KBM-7 (cell line): ENCODE results near the gene EHBP1.
"Not testable (repeated sequence)": the region's sequence is repeated elsewhere in the genome, so short reads cannot be mapped to it uniquely, and the experiment has no call there.

Experiments used
- DNase-seq: peaks from one replicate; pipeline ENCODE4 v3.0.0-alpha.2; 2015
- in situ Hi-C: fragments of 300-500 bp; cut with MboI; formaldehyde crosslinking; loops from 2 replicates; pipeline ENCODE4 v1.14.3; 2020; ENCODE audit warnings: low sequenced_read_pairs, low pct_unique_long_range_greater_than_20kb, mixed read lengths

EHBP1 gene

GRCh38 chr2:62692225-62692624, 13.3 kb upstream of the EHBP1 start:
- in situ Hi-C loops = no loop called here
- no peak for DNase-seq

GRCh38 chr2:62698653-62699052, 6.9 kb upstream of the EHBP1 start:
- DNase-seq = no peak
- in situ Hi-C loops = no loop called here

GRCh38 chr2:62704654-62705006, 883 bp upstream of the EHBP1 start:
- no peak for DNase-seq

GRCh38 chr2:62705859-62706720, 577 bp downstream of the EHBP1 start:
- peak; percentile 50 for DNase-seq
- in situ Hi-C loops = no loop called here

More at GRCh38 chr2:62704654-62705006, 883 bp upstream of the EHBP1 start:
- in situ Hi-C loops = no loop called here

- in situ Hi-C loops = no loop called here
- no peak for DNase-seq
These were observed 1.4 kb downstream of the EHBP1 start for GRCh38 chr2:62706721-62707521.

- DNase-seq = no peak
- in situ Hi-C loops = no loop called here
These were observed 3.2 kb downstream of the EHBP1 start for GRCh38 chr2:62708751-62709150.

GRCh38 chr2:62711832-62712494, 6.5 kb downstream of the EHBP1 start:
- DNase-seq = no peak
- in situ Hi-C loops = no loop called here

- in situ Hi-C loops, DNase-seq: not testable (repeated sequence)
These were observed 7.7 kb downstream of the EHBP1 start for GRCh38 chr2:62713196-62713595.

- in situ Hi-C loops = no loop called here
- DNase-seq = no peak
These were observed 8.3 kb downstream of the EHBP1 start for GRCh38 chr2:62713837-62714236.

- DNase-seq = no peak
- in situ Hi-C loops = no loop called here
These were observed 11.3 kb downstream of the EHBP1 start for GRCh38 chr2:62716768-62717167.

- DNase-seq = no peak
- in situ Hi-C loops = no loop called here
These were observed 12.1 kb downstream of the EHBP1 start for GRCh38 chr2:62717503-62718081.

- no peak for DNase-seq
- in situ Hi-C loops = no loop called here
These were observed 12.8 kb downstream of the EHBP1 start for GRCh38 chr2:62718225-62718822.

GRCh38 chr2:62719757-62720156, 14.2 kb downstream of the EHBP1 start:
- in situ Hi-C loops = no loop called here
- DNase-seq = no peak

GRCh38 chr2:62722679-62723078, 17.2 kb downstream of the EHBP1 start:
- no peak for DNase-seq
- in situ Hi-C loops = no loop called here

- in situ Hi-C loops = no loop called here
These were observed 17.7 kb downstream of the EHBP1 start for GRCh38 chr2:62723253-62723652.

GRCh38 chr2:62724106-62724505, 18.6 kb downstream of the EHBP1 start:
- in situ Hi-C loops = no loop called here
- DNase-seq = no peak

More at GRCh38 chr2:62723253-62723652, 17.7 kb downstream of the EHBP1 start:
- no peak for DNase-seq

- in situ Hi-C loops = no loop called here
- DNase-seq = peak; percentile 28
These were observed 19.6 kb downstream of the EHBP1 start for GRCh38 chr2:62724886-62725711.

GRCh38 chr2:62725712-62726055, 20.2 kb downstream of the EHBP1 start:
- DNase-seq = no peak
- in situ Hi-C loops = no loop called here
